Glutamatergic neuron (in vitro differentiated cells): Measurements from ENCODE around the gene ERVK3-1. TPM values are rescaled to one million over a fixed set of nuclear protein-coding genes. Genes with fewer than 3 reads are reported as not detected.
"Not testable (repeated sequence)": the region's sequence is repeated elsewhere in the genome, so short reads cannot be mapped to it uniquely, and the experiment has no call there.

Source experiments
- DNase-seq: peaks from one replicate; pipeline ENCODE4 v3.0.0; 2022
- H3K27ac Mint-ChIP-seq: one replicate; pipeline ENCODE4 v1.8.0; 2020; ENCODE audit warnings: mild to moderate bottlenecking, mixed read lengths, inconsistent platforms; ENCODE audit not compliant: unreplicated experiment
- H3K27me3 Mint-ChIP-seq: one replicate; pipeline ENCODE4 v1.8.0; 2020; ENCODE audit warnings: mild to moderate bottlenecking, moderate library complexity, mixed read lengths, inconsistent platforms; ENCODE audit not compliant: unreplicated experiment
- H3K36me3 Mint-ChIP-seq: one replicate; pipeline ENCODE4 v1.8.0; 2020; ENCODE audit warnings: mild to moderate bottlenecking, mixed read lengths, inconsistent platforms; ENCODE audit not compliant: unreplicated experiment
- H3K4me1 Mint-ChIP-seq: one replicate; pipeline ENCODE4 v1.8.0; 2020; ENCODE audit warnings: mild to moderate bottlenecking, low read depth, mixed read lengths, inconsistent platforms; ENCODE audit not compliant: unreplicated experiment
- H3K4me3 Mint-ChIP-seq: one replicate; pipeline ENCODE4 v1.8.0; 2020; ENCODE audit warnings: mild to moderate bottlenecking, mixed read lengths, inconsistent platforms; ENCODE audit not compliant: unreplicated experiment
- H3K9me3 Mint-ChIP-seq: one replicate; pipeline ENCODE4 v1.8.0; 2020; ENCODE audit warnings: mild to moderate bottlenecking, moderate library complexity, mixed read lengths, inconsistent platforms; ENCODE audit not compliant: unreplicated experiment
- total RNA-seq: library from RNA; stranded (reverse); fragmentation: NEBNext Ultra II Directional; extraction: Animal tissue kit (Norgen Biotek cat#: 25700); gene quantifications from one replicate; pipeline ENCODE4 v1.2.1, GENCODE V29; 2021; ENCODE audit not compliant: unreplicated experiment
- TF ChIP-seq, protein P1 (sequence below): fragments of 200-600 bp; sonication (generic); IDR thresholded peaks from one replicate; pipeline ENCODE4 v1.5.0; 2021; ENCODE audit not compliant: partially characterized antibody, unreplicated experiment

The ERVK3-1 gene
- total RNA-seq, 1 donor from 2014 or later: 56.2 TPM

DNA sequence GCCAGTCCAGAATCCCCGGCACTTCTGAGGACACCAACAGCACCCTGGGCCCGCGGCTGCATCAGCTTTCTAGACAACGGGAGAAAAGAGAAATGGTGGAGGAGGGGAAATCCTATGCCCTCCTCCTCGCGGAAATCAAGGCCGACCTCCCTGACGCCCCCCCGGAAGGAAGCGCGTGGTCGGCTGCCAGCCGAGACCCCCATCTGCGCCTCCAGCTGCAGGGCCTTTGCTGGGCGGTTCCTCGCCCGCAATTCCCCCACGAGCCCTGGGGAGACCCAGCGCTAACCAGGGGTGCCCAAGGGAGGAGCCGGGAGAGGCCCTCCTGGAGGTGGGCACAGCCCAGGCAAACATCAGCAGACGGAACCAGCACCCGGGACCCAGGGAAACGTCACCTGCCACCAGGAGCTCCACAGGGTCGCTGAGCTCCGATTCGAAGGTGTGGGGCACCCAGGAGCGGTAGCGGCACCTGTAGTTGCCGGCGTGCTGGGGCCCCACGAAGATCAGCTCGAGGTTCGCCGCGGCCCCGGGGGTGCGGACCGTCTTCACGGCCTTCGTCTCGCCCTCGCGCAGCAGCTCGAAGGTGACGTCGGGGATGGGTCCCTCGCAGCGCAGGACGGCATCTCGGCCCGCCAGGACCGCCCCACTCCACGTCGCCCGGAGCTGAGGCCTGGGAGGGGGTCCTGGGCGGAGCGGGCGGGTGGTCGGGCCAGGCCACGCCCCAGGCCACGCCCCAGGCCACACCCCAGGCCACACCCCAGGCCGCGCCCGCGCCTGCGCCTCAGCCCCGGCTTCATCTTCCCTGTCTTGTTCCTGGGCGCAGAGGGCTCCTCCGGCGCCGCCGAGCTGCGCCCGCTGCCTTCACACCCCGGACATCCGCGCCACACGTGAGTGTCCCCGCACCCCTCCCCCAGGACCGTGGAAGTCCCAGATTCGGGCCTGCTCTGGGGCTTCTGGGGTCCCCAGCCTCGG lies 42.1 kb downstream of the ERVK3-1 start:
- Mint-ChIP-seq H3K4me3 (peak overlapping the region; percentile 97), H3K27me3 (peaks cover 7% of the 10 kb centered on the region), H3K9me3 (peaks cover 13% of the 10 kb centered on the region), H3K36me3 (peaks cover 14% of the 10 kb centered on the region), H3K27ac (peak overlapping the region; percentile 84), H3K4me1 (peaks cover 7% of the 10 kb centered on the region)
- TF ChIP-seq, protein P1, sequence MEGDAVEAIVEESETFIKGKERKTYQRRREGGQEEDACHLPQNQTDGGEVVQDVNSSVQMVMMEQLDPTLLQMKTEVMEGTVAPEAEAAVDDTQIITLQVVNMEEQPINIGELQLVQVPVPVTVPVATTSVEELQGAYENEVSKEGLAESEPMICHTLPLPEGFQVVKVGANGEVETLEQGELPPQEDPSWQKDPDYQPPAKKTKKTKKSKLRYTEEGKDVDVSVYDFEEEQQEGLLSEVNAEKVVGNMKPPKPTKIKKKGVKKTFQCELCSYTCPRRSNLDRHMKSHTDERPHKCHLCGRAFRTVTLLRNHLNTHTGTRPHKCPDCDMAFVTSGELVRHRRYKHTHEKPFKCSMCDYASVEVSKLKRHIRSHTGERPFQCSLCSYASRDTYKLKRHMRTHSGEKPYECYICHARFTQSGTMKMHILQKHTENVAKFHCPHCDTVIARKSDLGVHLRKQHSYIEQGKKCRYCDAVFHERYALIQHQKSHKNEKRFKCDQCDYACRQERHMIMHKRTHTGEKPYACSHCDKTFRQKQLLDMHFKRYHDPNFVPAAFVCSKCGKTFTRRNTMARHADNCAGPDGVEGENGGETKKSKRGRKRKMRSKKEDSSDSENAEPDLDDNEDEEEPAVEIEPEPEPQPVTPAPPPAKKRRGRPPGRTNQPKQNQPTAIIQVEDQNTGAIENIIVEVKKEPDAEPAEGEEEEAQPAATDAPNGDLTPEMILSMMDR: no peak
- peak; percentile 85 for DNase-seq

DNA sequence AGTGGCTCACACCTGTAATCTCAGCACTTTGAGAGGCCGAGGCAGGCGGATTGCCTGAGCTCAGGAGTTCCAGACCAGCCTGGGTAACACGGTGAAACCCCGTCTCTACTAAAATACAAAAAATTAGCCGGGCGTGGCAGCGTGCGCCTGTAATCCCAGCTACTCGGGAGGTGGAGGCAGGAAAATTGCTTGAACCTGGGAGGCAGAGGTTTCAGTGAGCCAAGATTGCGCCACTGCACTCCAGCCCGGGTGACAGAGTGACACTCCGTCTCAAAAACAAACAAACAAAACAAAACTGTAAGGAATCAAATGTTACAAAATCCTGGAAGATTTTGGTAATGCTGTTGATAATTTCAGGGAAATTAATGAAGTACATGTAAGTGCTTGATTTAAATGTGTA lies 42.9 kb downstream of the ERVK3-1 start:
- H3K9me3 Mint-ChIP-seq: peaks cover 14% of the 10 kb centered on the region
- peak overlapping the region; percentile 84 for H3K27ac Mint-ChIP-seq
- H3K4me1 Mint-ChIP-seq, H3K36me3 Mint-ChIP-seq, H3K27me3 Mint-ChIP-seq, DNase-seq: not testable (repeated sequence)
- peak overlapping the region; percentile 97 for H3K4me3 Mint-ChIP-seq

DNA sequence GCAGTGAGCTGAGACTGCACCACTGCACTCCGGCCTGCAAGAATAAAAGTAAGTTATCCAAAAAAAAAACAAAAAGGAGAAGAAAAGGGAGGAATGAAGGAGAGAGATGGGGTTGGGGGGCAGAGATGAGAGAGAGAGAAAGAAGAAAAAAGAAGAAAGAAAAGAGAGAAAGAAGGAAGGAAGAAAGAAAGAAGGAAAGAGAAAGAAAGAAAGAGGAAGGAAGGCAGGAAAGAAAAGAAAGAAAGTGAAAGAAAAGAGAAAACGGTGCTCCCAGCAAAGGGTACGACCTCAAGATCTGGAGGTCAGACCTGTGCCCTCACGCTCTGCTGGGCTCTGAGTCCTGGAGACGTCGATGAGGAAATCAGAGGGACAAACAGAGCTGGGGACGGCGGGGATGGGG lies 44.4 kb downstream of the ERVK3-1 start:
- Mint-ChIP-seq H3K36me3 (peaks cover 10% of the 10 kb centered on the region), H3K4me1 (peaks cover 7% of the 10 kb centered on the region), H3K4me3 (peak overlapping the region; percentile 64), H3K9me3 (peaks cover 12% of the 10 kb centered on the region), H3K27me3 (peaks cover 7% of the 10 kb centered on the region), H3K27ac (no peak overlapping the region)
- TF ChIP-seq, protein P1: no peak
- no peak for DNase-seq

DNA sequence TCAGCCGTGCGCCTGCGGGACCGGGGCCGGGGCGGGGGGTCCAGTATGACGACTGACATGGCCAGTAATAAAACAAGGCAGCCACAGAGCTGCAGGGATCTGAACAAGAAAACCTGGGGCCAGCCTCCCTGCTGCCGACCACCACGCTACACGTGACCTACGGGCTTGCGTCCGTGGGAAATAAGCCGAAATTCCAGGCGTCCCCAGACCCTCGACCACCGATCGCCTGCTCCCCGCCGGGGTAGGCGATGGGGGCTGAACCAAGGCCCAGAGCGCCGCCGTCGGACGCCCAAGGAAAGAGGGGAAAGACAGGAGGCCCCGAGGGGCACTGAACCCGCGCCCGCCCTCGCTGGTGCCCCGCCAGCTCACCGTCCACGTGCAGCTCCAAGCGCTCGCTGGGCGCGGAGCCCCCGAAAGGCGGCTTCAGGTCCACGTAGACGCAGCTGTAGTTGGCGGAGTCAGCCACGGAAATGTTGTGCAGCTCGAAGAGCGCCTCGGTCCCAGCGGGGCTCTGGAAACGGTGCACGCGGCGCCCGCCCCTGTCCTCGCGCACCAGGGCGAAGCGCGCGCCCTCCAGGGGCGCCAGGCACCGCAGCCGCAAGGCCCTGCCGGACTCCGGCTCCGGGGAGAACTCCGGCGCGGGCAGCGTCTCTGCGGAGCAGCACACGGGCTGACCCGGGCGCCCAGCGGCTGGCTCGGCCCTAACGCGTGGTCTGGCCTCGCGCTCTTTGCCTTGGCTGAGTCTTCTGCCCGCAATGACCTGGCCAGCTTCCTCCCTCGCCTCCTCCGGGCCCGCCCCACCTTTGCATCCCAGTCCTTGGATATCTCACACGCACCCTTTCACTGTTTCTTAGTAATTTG lies 45.1 kb downstream of the ERVK3-1 start:
- H3K4me3 Mint-ChIP-seq: no peak overlapping the region
- DNase-seq: no peak
- peaks cover 7% of the 10 kb centered on the region for H3K4me1 Mint-ChIP-seq
- H3K36me3 Mint-ChIP-seq: peaks cover 10% of the 10 kb centered on the region
- peaks cover 14% of the 10 kb centered on the region for H3K9me3 Mint-ChIP-seq
- peaks cover 9% of the 10 kb centered on the region for H3K27me3 Mint-ChIP-seq
- TF ChIP-seq, protein P1: no peak
- no peak overlapping the region for H3K27ac Mint-ChIP-seq

DNA sequence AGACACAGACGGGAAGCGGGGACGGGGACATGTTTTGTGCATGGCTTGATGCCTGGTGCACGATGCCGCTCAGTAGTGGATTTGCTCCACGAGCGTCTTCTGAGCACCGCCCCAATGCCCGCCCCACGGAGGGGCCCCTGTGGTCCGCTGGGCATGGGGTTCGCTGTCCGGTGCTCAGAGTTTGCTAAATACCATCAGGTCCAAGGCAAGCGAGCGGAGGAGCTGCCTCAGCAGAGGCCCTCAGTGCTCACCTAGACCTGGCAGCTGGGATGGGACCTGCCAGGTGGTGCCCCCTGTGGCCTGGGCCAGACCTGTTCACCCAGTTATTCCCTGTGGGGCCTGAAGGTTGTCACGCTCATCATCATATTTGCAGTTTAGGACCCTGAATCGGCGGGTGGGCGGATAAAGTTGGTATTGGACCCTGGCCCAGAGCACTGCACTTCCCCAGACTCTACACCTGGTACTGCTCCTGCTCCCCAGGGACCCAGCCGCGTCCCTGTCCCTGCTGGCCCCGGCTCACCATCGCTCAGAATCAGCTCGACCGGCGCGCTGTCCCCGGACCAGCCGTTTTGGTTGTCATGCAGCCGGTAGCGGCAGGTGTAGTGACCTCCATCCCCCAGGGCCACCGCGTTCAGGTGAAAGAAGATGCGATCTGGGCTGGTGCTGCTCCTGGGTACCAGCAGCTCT lies 45.8 kb downstream of the ERVK3-1 start:
- Mint-ChIP-seq H3K9me3 (peaks cover 19% of the 10 kb centered on the region), H3K27ac (no peak overlapping the region), H3K4me3 (no peak overlapping the region), H3K36me3 (peaks cover 5% of the 10 kb centered on the region), H3K4me1 (peaks cover 3% of the 10 kb centered on the region), H3K27me3 (peaks cover 6% of the 10 kb centered on the region)
- no peak for DNase-seq
- TF ChIP-seq, protein P1: no peak
